Trophoblast cell (in vitro differentiated cells and primary cell): ENCODE results near the gene CIT.

Experiments
- DNase-seq, 2 donors: peaks; one replicate each; pipeline ENCODE4 v3.0.0-alpha.2; 2016
- H2AFZ ChIP-seq: 2 replicates; pipeline ENCODE4 v1.6.1; 2013; ENCODE audit warnings: low read length, moderate library complexity, mild to moderate bottlenecking; ENCODE audit not compliant: insufficient read depth, poor library complexity
- H2AK5ac ChIP-seq: 2 replicates; pipeline ENCODE4 v1.6.1; 2013; ENCODE audit warnings: mild to moderate bottlenecking, low read length
- H2BK120ac ChIP-seq: 2 replicates; pipeline ENCODE4 v1.6.1; 2013; ENCODE audit warnings: low read length, mild to moderate bottlenecking, moderate library complexity; ENCODE audit not compliant: insufficient read depth, poor library complexity
- H2BK12ac ChIP-seq: 2 replicates; pipeline ENCODE4 v1.6.1; 2013; ENCODE audit warnings: mild to moderate bottlenecking, low read length, moderate library complexity
- H2BK5ac ChIP-seq: 2 replicates; pipeline ENCODE4 v1.6.1; 2013; ENCODE audit warnings: low read length, low read depth, moderate library complexity, mild to moderate bottlenecking; ENCODE audit not compliant: poor library complexity
- H3K14ac ChIP-seq: 2 replicates; pipeline ENCODE4 v1.6.1; 2013; ENCODE audit warnings: mild to moderate bottlenecking, low read length
- H3K18ac ChIP-seq: 2 replicates; pipeline ENCODE4 v1.6.1; 2013; ENCODE audit warnings: mild to moderate bottlenecking, low read length
- H3K23ac ChIP-seq: 2 replicates; pipeline ENCODE4 v1.6.1; 2013; ENCODE audit warnings: low read length
- H3K27ac ChIP-seq: 2 replicates; pipeline ENCODE4 v1.5.1; 2013; ENCODE audit warnings: low read depth, mild to moderate bottlenecking, inconsistent platforms, low read length, moderate library complexity
- H3K27me3 ChIP-seq: 2 replicates; pipeline ENCODE4 v1.6.1; 2013; ENCODE audit warnings: inconsistent platforms, mild to moderate bottlenecking, low read length, moderate library complexity; ENCODE audit not compliant: insufficient read depth
- H3K36me3 ChIP-seq, 2 experiments: 1 replicate in 1 of 2; 2 replicates in 1 of 2; pipeline ENCODE4 v1.6.1; 2013; ENCODE audit warnings: low read length in 2 of 2, mild to moderate bottlenecking in 2 of 2, moderate library complexity in 1 of 2; ENCODE audit not compliant: insufficient read depth in 2 of 2, control insufficient read depth in 1 of 2
- H3K4ac ChIP-seq: 2 replicates; pipeline ENCODE4 v1.6.1; 2013; ENCODE audit warnings: low read depth, mild to moderate bottlenecking, low read length, moderate library complexity
- H3K4me1 ChIP-seq, 2 experiments: 1 replicate in 1 of 2; 2 replicates in 1 of 2; pipeline ENCODE4 v1.6.1; 2013; ENCODE audit warnings: low read length in 2 of 2, mild to moderate bottlenecking in 2 of 2, moderate library complexity in 1 of 2; ENCODE audit not compliant: insufficient read depth in 2 of 2, control insufficient read depth in 1 of 2
- H3K4me2 ChIP-seq: 2 replicates; pipeline ENCODE4 v1.6.1; 2013; ENCODE audit warnings: inconsistent platforms, mild to moderate bottlenecking, low read length, moderate library complexity
- H3K4me3 ChIP-seq: 2 replicates; pipeline ENCODE4 v1.5.1; 2013; ENCODE audit warnings: mild to moderate bottlenecking, low read depth, low read length, inconsistent platforms
- H3K79me1 ChIP-seq: one replicate; pipeline ENCODE4 v1.6.1; 2013; ENCODE audit warnings: low read length
- H3K79me2 ChIP-seq: 2 replicates; pipeline ENCODE4 v1.6.1; 2013; ENCODE audit warnings: low read length, mild to moderate bottlenecking; ENCODE audit not compliant: control insufficient read depth, insufficient read depth, poor library complexity
- H3K9ac ChIP-seq: 2 replicates; pipeline ENCODE4 v1.6.1; 2013; ENCODE audit warnings: mild to moderate bottlenecking, low read length
- H3K9me3 ChIP-seq: 2 replicates; pipeline ENCODE4 v1.6.1; 2013; ENCODE audit warnings: low read depth, mild to moderate bottlenecking, control low read depth, inconsistent platforms, low read length; ENCODE audit not compliant: insufficient read depth
- H4K12ac ChIP-seq: 2 replicates; pipeline ENCODE4 v1.6.1; 2013; ENCODE audit warnings: low read depth, mild to moderate bottlenecking, low read length, moderate library complexity
- H4K8ac ChIP-seq: 2 replicates; pipeline ENCODE4 v1.6.1; 2013; ENCODE audit warnings: low read depth, mild to moderate bottlenecking, low read length, moderate library complexity
- H4K91ac ChIP-seq: one replicate; pipeline ENCODE4 v1.6.1; 2013; ENCODE audit warnings: low read depth, mild to moderate bottlenecking, low read length, moderate library complexity
- whole genome bisulfite sequencing: extraction: QIAGEN DNeasy Blood & Tissue Kit; methylation state at CpG from one replicate; pipeline ENCODE4 v1.1.7; 2013; ENCODE audit warnings: missing lambda C conversion rate; ENCODE audit not compliant: insufficient read length, insufficient coverage; ENCODE audit errors: extremely low coverage; 5-methylcytosine and 5-hydroxymethylcytosine counted together

The CIT gene

DNA sequence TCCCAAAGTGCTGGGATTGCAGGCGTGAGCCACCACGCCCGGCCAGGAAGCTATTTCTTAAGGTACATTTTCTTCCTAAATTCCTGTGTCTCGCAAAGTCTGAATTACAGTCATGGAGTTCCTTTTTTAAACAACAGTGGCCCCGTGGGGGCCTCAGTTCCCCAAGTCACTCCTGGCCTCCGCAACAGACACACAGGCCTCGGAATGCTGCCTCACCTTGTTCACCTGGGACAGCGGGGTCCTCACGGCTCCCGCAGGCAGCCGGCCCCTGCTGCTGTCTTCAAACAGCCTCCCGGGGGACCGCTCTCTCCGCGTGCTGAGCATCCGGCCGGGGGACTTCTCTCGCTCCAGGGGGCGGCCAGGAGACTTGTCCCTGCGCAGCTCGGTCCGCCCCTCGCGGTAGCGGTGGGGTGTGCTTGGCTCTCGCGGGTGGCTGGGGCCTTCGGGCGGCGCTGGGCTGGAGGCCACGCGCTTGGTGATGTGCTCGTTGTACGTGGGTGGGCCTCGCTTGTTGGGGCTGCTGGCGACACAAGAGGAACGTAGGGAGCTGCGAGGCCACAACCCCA lies 187.1 kb downstream of the CIT start:
- H3K36me3 ChIP-seq: peaks cover 16 to 22% of the 10 kb centered on the region in 2 experiments
- no peak overlapping the region for H2BK120ac ChIP-seq
- H4K91ac ChIP-seq: no peak overlapping the region
- no peaks in the 10 kb centered on the region for H3K9me3 ChIP-seq
- H4K12ac ChIP-seq: no peak overlapping the region
- H3K27me3 ChIP-seq: no peaks in the 10 kb centered on the region
- H3K4ac ChIP-seq: no peak overlapping the region
- no peaks in the 10 kb centered on the region for H3K79me1 ChIP-seq
- DNase-seq: no peak
- no peak overlapping the region for H3K4me3 ChIP-seq
- H3K14ac ChIP-seq: no peak overlapping the region
- no peak overlapping the region for H3K9ac ChIP-seq
- H2AFZ ChIP-seq: no peak overlapping the region
- H3K4me1 ChIP-seq: no peaks in the 10 kb centered on the region
- no peak overlapping the region for H3K18ac ChIP-seq
- H3K4me2 ChIP-seq: no peak overlapping the region
- H2BK12ac ChIP-seq: no peak overlapping the region
- no peak overlapping the region for H2BK5ac ChIP-seq
- no peaks in the 10 kb centered on the region for H3K79me2 ChIP-seq
- no peak overlapping the region for H4K8ac ChIP-seq
- H2AK5ac ChIP-seq: no peak overlapping the region
- no CpG with 5 or more reads among the region's 38 CpGs for whole genome bisulfite sequencing
- H3K23ac ChIP-seq: no peak overlapping the region
- H3K27ac ChIP-seq: no peak overlapping the region

DNA sequence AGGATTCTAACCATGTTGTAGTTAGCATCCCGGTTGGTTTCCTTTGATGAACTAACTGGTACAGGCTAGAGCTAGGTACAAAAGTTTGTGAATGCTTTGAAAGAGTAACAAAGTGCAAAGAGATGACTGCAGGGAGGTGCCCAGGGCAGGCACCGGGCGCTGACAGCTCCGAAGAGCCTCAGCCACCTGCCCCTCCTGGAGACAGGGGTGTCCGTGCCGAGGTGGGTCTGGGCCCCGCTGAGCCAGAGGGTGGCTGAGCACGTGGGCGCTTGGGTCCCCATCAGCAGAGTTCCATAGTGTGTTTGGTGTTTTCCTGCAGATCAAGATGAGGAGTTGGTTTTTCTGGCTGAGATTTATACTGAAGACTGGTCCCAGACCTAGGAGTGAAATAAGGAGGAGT lies 189.2 kb downstream of the CIT start:
- Histone ChIP-seq H4K91ac (no peak overlapping the region), H3K36me3 (peaks cover 16 to 24% of the 10 kb centered on the region in 2 experiments), H2BK12ac (no peak overlapping the region), H2BK120ac (no peak overlapping the region), H3K4me3 (no peak overlapping the region), H4K12ac (no peak overlapping the region), H2BK5ac (no peak overlapping the region), H3K4me1 (no peaks in the 10 kb centered on the region), H3K18ac (no peak overlapping the region), H3K9ac (no peak overlapping the region), H3K4ac (no peak overlapping the region), H3K4me2 (no peak overlapping the region), H4K8ac (no peak overlapping the region), H3K9me3 (no peaks in the 10 kb centered on the region), H3K27ac (no peak overlapping the region), H2AK5ac (no peak overlapping the region), H3K14ac (no peak overlapping the region), H3K79me1 (no peaks in the 10 kb centered on the region), H3K79me2 (no peaks in the 10 kb centered on the region), H2AFZ (no peak overlapping the region), H3K23ac (no peak overlapping the region), H3K27me3 (no peaks in the 10 kb centered on the region)
- DNase-seq: no peak
- no CpG with 5 or more reads among the region's 9 CpGs for WGBS

DNA sequence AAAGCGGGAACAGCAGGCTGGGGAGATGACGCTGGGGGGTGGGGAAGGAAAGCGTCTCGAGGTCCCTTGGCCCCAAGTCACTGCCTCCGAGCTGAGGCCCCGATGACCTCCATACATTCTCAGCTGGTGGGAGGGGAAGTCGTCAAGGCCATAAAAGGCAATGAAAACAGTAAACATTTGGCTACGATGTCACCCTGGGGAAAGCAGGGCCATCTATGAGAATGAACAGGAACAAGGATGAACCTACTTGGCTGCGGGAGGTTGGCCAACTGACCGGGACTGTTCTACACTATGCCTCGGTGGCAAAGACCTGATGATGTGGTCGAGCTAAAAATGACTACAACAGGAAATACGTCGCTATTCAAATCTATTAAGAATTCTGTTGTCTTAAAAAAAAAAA lies 189.7 kb downstream of the CIT start:
- no CpG with 5 or more reads among the region's 14 CpGs for WGBS
- Histone ChIP-seq H3K9me3 (no peaks in the 10 kb centered on the region), H4K12ac (no peak overlapping the region), H3K36me3 (peaks cover 16 to 25% of the 10 kb centered on the region in 2 experiments), H3K4ac (no peak overlapping the region), H3K4me1 (no peaks in the 10 kb centered on the region), H2BK120ac (no peak overlapping the region), H3K9ac (no peak overlapping the region), H4K8ac (no peak overlapping the region), H3K4me2 (no peak overlapping the region), H3K18ac (no peak overlapping the region), H2AFZ (no peak overlapping the region), H4K91ac (no peak overlapping the region), H3K23ac (no peak overlapping the region), H2BK12ac (no peak overlapping the region), H3K27ac (no peak overlapping the region), H3K14ac (no peak overlapping the region), H2BK5ac (no peak overlapping the region), H3K27me3 (no peaks in the 10 kb centered on the region), H2AK5ac (no peak overlapping the region), H3K79me1 (no peaks in the 10 kb centered on the region), H3K79me2 (no peaks in the 10 kb centered on the region), H3K4me3 (no peak overlapping the region)
- no peak for DNase-seq

DNA sequence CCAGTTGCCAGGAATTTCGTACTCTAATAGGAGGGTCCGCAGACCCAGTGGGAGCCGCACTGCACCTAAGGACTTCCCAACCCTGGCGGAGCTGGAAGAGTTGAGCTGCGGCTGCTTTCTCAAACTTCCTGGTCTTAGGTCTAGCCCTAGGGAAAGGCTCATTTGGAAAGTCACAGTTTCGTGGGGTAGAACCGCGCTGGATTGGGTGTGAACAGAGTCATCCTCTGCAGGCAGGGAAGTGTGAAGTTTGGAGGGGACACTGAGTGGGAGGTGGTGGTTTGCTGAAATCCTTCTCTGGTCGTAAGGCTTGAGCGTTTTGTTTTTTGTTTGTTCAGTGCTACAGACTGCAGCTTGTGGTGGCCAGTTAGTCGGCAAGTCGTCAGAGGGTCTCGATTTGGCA lies 190.3 kb downstream of the CIT start:
- H3K4me1 ChIP-seq: no peaks in the 10 kb centered on the region
- peaks cover 17 to 25% of the 10 kb centered on the region in 2 experiments for H3K36me3 ChIP-seq
- H3K18ac ChIP-seq: no peak overlapping the region
- no peak overlapping the region for H3K4ac ChIP-seq
- no peaks in the 10 kb centered on the region for H3K79me1 ChIP-seq
- no peak overlapping the region for H2AK5ac ChIP-seq
- no peak overlapping the region for H3K14ac ChIP-seq
- H2AFZ ChIP-seq: no peak overlapping the region
- H3K79me2 ChIP-seq: no peaks in the 10 kb centered on the region
- H3K9me3 ChIP-seq: no peaks in the 10 kb centered on the region
- H3K23ac ChIP-seq: no peak overlapping the region
- H3K4me3 ChIP-seq: no peak overlapping the region
- H4K91ac ChIP-seq: no peak overlapping the region
- no peak overlapping the region for H3K9ac ChIP-seq
- no peak for DNase-seq
- H4K12ac ChIP-seq: no peak overlapping the region
- no peak overlapping the region for H4K8ac ChIP-seq
- no CpG with 5 or more reads among the region's 13 CpGs for WGBS
- H2BK120ac ChIP-seq: no peak overlapping the region
- H2BK5ac ChIP-seq: no peak overlapping the region
- no peaks in the 10 kb centered on the region for H3K27me3 ChIP-seq
- H3K4me2 ChIP-seq: no peak overlapping the region
- H2BK12ac ChIP-seq: no peak overlapping the region
- H3K27ac ChIP-seq: no peak overlapping the region
